Measurements from ENCODE around the gene LGALS1. TPM values are rescaled to one million over a fixed set of nuclear protein-coding genes. Genes with fewer than 3 reads are reported as not detected.

Gene LGALS1
- polyA plus RNA-seq, 1 donor (not counting 4 experiments of a cell fraction or from before 2014, with no cell fraction given): 2,086 TPM

GRCh38 chr22:37704645-37705044 lies 29.2 kb downstream of the LGALS1 start:
- Histone ChIP-seq H3K9me3 (ENCODE audit: control insufficient read depth, low read depth, low read length) (no peaks in the 10 kb centered on the region), H3K4me1 (ENCODE audit: control insufficient read depth, extremely low read depth, insufficient read depth, low read length) (no peaks in the 10 kb centered on the region), H3K27me3 (ENCODE audit: control insufficient read depth, extremely low read depth, insufficient read depth, low read length) (no peaks in the 10 kb centered on the region), H3K36me3 (ENCODE audit: control insufficient read depth in 2 of 2, extremely low read depth in 1 of 2, insufficient read depth in 2 of 2, low read length in 2 of 2) (no peaks in the 10 kb centered on the region), H2AFZ (ENCODE audit: control insufficient read depth, low read length) (no peak overlapping the region), H3K4me2 (ENCODE audit: control insufficient read depth, extremely low read depth, insufficient read depth, low read depth, low read length) (no peak overlapping the region), H3K79me2 (ENCODE audit: control insufficient read depth, insufficient read depth, low read length) (no peaks in the 10 kb centered on the region), H4K20me1 (ENCODE audit: control insufficient read depth, extremely low read depth, insufficient read depth, low read length) (no peaks in the 10 kb centered on the region), H3K4me3 (ENCODE audit: control insufficient read depth in 2 of 3, extremely low read depth in 1 of 3, insufficient read depth in 2 of 3, low read depth in 1 of 3, low read length in 3 of 3) (no peak overlapping the region), H3K27ac (ENCODE audit: control insufficient read depth, insufficient read depth, low read length) (no peak overlapping the region), H3K9ac (ENCODE audit: control insufficient read depth, extremely low read depth, insufficient read depth, low read length) (no peak overlapping the region), H3K9me1 (ENCODE audit: control insufficient read depth, extremely low read depth, insufficient read depth, low read length) (no peaks in the 10 kb centered on the region)
- dilution Hi-C loops (cut with MboI; ENCODE audit: extremely low pct_ligation_motif_present, low sequenced_read_pairs): no loop called here
- no peak for FAIRE-seq
- no peak for DNase-seq (ENCODE audit: low read depth, low spot score)
- TF ChIP-seq CTCF (optimal IDR thresholded peaks at IDR 0.05 in 1 of 3, IDR thresholded peaks at IDR 0.05 in 1 of 3, conservative IDR thresholded peaks at IDR 0.05 in 1 of 3; ENCODE audit: extremely low read depth in 1 of 3, insufficient read depth in 2 of 3, low read length in 3 of 3) (no peak), EZH2 (IDR thresholded peaks at IDR 0.05; ENCODE audit: low read length) (no peak)

- Histone ChIP-seq H4K20me1 (ENCODE audit: control insufficient read depth, extremely low read depth, insufficient read depth, low read length) (no peaks in the 10 kb centered on the region), H3K4me1 (ENCODE audit: control insufficient read depth, extremely low read depth, insufficient read depth, low read length) (no peaks in the 10 kb centered on the region), H3K36me3 (ENCODE audit: control insufficient read depth in 2 of 2, extremely low read depth in 1 of 2, insufficient read depth in 2 of 2, low read length in 2 of 2) (no peaks in the 10 kb centered on the region), H3K4me2 (ENCODE audit: control insufficient read depth, extremely low read depth, insufficient read depth, low read depth, low read length) (no peak overlapping the region), H2AFZ (ENCODE audit: control insufficient read depth, low read length) (no peak overlapping the region), H3K79me2 (ENCODE audit: control insufficient read depth, insufficient read depth, low read length) (no peaks in the 10 kb centered on the region), H3K9ac (ENCODE audit: control insufficient read depth, extremely low read depth, insufficient read depth, low read length) (no peak overlapping the region), H3K4me3 (ENCODE audit: control insufficient read depth in 2 of 3, extremely low read depth in 1 of 3, insufficient read depth in 2 of 3, low read depth in 1 of 3, low read length in 3 of 3) (no peak overlapping the region), H3K9me1 (ENCODE audit: control insufficient read depth, extremely low read depth, insufficient read depth, low read length) (no peaks in the 10 kb centered on the region), H3K9me3 (ENCODE audit: control insufficient read depth, low read depth, low read length) (no peaks in the 10 kb centered on the region), H3K27ac (ENCODE audit: control insufficient read depth, insufficient read depth, low read length) (no peak overlapping the region), H3K27me3 (ENCODE audit: control insufficient read depth, extremely low read depth, insufficient read depth, low read length) (no peaks in the 10 kb centered on the region)
- FAIRE-seq (no peak), DNase-seq (ENCODE audit: low read depth, low spot score) (no peak)
- TF ChIP-seq CTCF (optimal IDR thresholded peaks at IDR 0.05 in 1 of 3, IDR thresholded peaks at IDR 0.05 in 1 of 3, conservative IDR thresholded peaks at IDR 0.05 in 1 of 3; ENCODE audit: extremely low read depth in 1 of 3, insufficient read depth in 2 of 3, low read length in 3 of 3) (no peak), EZH2 (IDR thresholded peaks at IDR 0.05; ENCODE audit: low read length) (no peak)
- dilution Hi-C loops (cut with MboI; ENCODE audit: extremely low pct_ligation_motif_present, low sequenced_read_pairs): no loop called here
These were observed 29.8 kb downstream of the LGALS1 start for GRCh38 chr22:37705205-37705604.

All from keratinocyte (primary cell).